K562 treated with DMSO at 1 percent for 48 hours (cell line): Measurements from ENCODE around the gene THRAP3. TPM values are rescaled to one million over a fixed set of nuclear protein-coding genes. Genes with fewer than 3 reads are reported as not detected.

Source experiments
- total RNA-seq: library from RNA; unstranded; fragments of 300-600 nt; gene quantifications from 2 replicates; pipeline ENCODE4 v1.2.3, GENCODE V29; 2022; ENCODE audit warnings: low replicate concordance; ENCODE audit errors: extremely low read depth

THRAP3 gene, protein sequence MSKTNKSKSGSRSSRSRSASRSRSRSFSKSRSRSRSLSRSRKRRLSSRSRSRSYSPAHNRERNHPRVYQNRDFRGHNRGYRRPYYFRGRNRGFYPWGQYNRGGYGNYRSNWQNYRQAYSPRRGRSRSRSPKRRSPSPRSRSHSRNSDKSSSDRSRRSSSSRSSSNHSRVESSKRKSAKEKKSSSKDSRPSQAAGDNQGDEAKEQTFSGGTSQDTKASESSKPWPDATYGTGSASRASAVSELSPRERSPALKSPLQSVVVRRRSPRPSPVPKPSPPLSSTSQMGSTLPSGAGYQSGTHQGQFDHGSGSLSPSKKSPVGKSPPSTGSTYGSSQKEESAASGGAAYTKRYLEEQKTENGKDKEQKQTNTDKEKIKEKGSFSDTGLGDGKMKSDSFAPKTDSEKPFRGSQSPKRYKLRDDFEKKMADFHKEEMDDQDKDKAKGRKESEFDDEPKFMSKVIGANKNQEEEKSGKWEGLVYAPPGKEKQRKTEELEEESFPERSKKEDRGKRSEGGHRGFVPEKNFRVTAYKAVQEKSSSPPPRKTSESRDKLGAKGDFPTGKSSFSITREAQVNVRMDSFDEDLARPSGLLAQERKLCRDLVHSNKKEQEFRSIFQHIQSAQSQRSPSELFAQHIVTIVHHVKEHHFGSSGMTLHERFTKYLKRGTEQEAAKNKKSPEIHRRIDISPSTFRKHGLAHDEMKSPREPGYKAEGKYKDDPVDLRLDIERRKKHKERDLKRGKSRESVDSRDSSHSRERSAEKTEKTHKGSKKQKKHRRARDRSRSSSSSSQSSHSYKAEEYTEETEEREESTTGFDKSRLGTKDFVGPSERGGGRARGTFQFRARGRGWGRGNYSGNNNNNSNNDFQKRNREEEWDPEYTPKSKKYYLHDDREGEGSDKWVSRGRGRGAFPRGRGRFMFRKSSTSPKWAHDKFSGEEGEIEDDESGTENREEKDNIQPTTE
- not detected in 2 replicates for total RNA-seq

GRCh38 chr1:36223996-36224536, at the start of gene THRAP3:
TSS of gene THRAP3 (plus strand) at chr1:36224443. CDS start at chr1:36282564, 58,121 bp downstream.

DNA sequence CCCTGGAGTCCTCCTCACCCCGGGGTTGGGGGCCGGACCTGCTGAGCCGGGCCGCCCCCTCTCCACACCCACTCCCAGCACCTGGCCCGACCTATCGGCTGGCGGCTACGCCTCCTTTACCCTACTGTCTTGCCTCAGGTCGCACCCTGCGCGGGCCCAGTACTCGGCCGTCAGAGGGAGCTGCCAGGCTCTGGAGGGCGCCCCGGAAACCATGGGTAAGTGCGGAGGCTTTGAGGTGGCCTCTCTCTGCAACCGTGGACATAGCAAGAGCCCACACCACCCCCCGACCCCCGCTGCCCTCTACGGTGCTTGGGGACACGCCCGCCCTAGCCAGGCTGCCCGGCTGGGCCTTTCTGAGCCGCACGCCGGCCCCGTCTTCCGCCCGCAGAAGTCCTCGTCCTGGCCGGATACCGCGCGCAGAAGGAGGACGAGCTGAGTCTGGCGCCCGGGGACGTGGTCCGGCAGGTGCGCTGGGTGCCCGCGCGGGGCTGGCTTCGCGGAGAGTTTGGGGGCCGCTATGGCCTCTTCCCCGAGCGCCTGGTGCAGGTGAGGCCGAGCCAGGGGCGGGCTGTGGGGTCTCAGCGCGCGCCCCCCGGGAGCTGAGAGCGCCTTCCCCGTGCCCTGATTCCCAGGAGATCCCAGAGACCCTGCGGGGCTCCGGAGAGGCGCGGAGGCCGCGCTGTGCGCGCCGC, 82.1 kb downstream of the THRAP3 start, which contains the start of gene SH3D21:
TSS of gene SH3D21 (plus strand) at position 159 of the 692 bp plus-strand sequence. CDS start at position 212, 53 bp downstream.

GRCh38 chr1:36323636-36324352, 99.6 kb downstream of the THRAP3 start, which contains the start of gene EVA1B:
TSS of gene EVA1B (minus strand) at chr1:36323645. CDS start at chr1:36323037, 608 bp downstream.

Other genes with a start within 250 kb of the THRAP3 start
- gene TEKT2, start 140.3 kb upstream of the THRAP3 start, total RNA-seq: not detected in 2 replicates
- not detected in 2 replicates for gene ADPRS, start 135.6 kb upstream of the THRAP3 start, total RNA-seq
- gene COL8A2, start 99.2 kb upstream of the THRAP3 start, total RNA-seq: not detected in 2 replicates
- gene TRAPPC3, start 75.0 kb upstream of the THRAP3 start, total RNA-seq: 362 TPM in 1 of 2 replicates, not detected in the other
- gene MAP7D1, start 68.3 kb upstream of the THRAP3 start, total RNA-seq: not detected in 2 replicates
- gene SH3D21, start 81.9 kb downstream of the THRAP3 start, total RNA-seq: not detected in 2 replicates
- gene EVA1B, start 99.2 kb downstream of the THRAP3 start, total RNA-seq: not detected in 2 replicates
- 684 TPM in 1 of 2 replicates, not detected in the other for gene STK40, start 161.5 kb downstream of the THRAP3 start, total RNA-seq
- not detected in 2 replicates for gene LSM10, start 173.5 kb downstream of the THRAP3 start, total RNA-seq
- gene OSCP1, start 226.0 kb downstream of the THRAP3 start, total RNA-seq: not detected in 2 replicates
- not detected in 2 replicates for gene MRPS15, start 239.9 kb downstream of the THRAP3 start, total RNA-seq